Fibroblast of skin of left biceps (primary cell): Measurements from ENCODE around the gene TMEM178B.

Experiments
- DNase-seq, 2 experiments: peaks; one replicate each; pipeline ENCODE4 v3.0.0-alpha.2; 2013; ENCODE audit warnings: low read depth in 2 of 2

The TMEM178B gene

DNA sequence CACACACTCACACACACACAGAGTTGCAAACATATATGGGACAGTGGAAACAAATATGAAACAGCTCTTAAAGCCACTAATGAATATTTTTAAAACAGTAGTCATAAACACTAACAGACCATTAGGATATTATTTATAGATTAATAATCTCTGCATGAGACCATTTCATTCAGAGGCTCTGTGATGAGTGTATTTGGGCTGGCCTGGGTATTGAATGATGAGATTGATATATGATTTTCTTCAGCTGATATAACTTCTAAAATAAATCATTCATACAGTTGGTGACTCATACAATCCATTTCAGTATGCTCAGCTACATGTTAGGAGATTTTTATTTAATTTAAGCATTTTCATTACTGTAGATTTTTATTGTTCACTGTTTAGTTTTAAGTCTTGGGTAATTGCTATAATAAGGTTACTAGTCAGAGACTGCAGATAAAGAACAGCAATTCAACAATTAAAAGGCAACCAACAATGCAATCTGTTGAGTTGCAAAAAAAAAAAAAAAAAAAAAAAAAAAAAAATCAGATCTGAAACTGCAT is 452.2 kb downstream of the TMEM178B start:
- DNase-seq = no peak

DNA sequence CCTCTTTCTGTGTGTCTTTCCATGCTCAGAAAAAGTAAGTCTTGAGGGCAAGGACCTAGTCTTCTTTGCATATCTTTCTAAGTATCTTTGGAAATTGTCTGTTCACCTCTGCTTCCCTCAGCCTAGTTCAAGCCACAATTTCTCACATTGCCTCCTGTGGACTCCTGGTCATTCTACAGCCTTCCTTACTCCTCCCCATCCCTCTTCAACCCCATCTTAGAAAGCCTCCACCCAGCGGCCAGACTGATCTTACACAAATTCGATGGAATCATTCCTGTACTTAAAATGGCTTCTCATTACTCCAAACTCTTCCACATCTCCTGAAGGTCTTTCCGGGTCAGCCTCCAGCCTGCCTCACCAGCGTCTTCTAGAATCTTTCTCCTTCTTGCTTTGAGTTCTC is 453.2 kb downstream of the TMEM178B start:
- no peak for DNase-seq

DNA sequence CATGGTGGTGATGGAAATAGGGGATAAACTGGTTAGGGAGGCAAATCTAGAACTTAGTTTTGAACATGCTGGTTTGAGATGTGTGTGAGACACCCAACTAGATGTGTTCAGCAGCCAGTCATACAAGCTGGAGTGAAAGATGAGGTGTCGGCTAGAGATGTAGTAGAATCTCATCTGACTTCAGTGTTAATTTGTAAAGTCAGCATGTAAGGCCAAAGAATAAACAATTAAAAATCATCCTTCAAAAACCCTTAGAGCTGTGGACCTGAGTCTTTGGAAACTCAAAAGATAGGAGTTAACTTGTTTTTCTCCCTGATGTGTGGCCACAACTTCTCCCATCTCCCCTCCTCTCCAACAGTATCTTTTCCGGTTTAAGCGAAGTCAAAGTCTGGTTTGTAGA is 454.5 kb downstream of the TMEM178B start:
- no peak for DNase-seq
